Measurements from ENCODE around the gene DTD2. TPM values are rescaled to one million over a fixed set of nuclear protein-coding genes. Genes with fewer than 3 reads are reported as not detected.

DTD2 gene
- total RNA-seq, 1 experiment from 2014 or later, result 36.8 TPM

GRCh38 chr14:31480156-31480555 is 22.9 kb upstream of the DTD2 start:
- DNase-seq (no peak), ATAC-seq (no peak)
- H3K79me2 ChIP-seq (ENCODE audit: low read length), result no peaks in the 10 kb centered on the region
- intact Hi-C loops (cut with micrococcal nuclease), result no loop called here
- ChIA-PET POLR2A (ENCODE audit: unreplicated experiment) (no interaction called here), CTCF (no interaction called here)
- H3K9ac ChIP-seq (ENCODE audit: low read length), result no peak overlapping the region
- BruUV-seq (replicated peaks), result no TSS peak
- no peak for TF ChIP-seq EZH2 (IDR thresholded peaks at IDR 0.05; ENCODE audit: low read length, unreplicated experiment)
- TF ChIP-seq EZH2phosphoT487 (IDR thresholded peaks at IDR 0.05; ENCODE audit: borderline replicate concordance, low read length), result no peak
- TF ChIP-seq CTCF (conservative IDR thresholded peaks at IDR 0.05; ENCODE audit: low read depth, low read length), result no peak
- H3K9me3 ChIP-seq (ENCODE audit: low read length), result no peaks in the 10 kb centered on the region
- H3K9me2 ChIP-seq (replicated peaks; ENCODE audit: low read length), result no peaks in the 10 kb centered on the region
- no peaks in the 10 kb centered on the region for H4K20me1 ChIP-seq (ENCODE audit: low read length)
- no peak overlapping the region for H3K4me2 ChIP-seq (ENCODE audit: low read length)
- 0 out of 2 replicates have a peak, but pooled peaks cover 4% of the 10 kb centered on the region for H3K27me3 ChIP-seq (ENCODE audit: low read length)
- no peaks in the 10 kb centered on the region for H3K36me3 ChIP-seq (ENCODE audit: low read depth, low read length)
- no peak overlapping the region for H3K4me3 ChIP-seq (ENCODE audit: low read length)
- H3K4me1 ChIP-seq (ENCODE audit: insufficient read depth, low read length), result no peaks in the 10 kb centered on the region
- no peak overlapping the region for H3K27ac ChIP-seq (ENCODE audit: low read length)
- no peak overlapping the region for H2AFZ ChIP-seq (ENCODE audit: low read length)
- H3F3A ChIP-seq (ENCODE audit: low read length, unreplicated experiment), result no peaks in the 10 kb centered on the region

- Histone ChIP-seq H3K27ac (ENCODE audit: low read length) (no peak overlapping the region), H3K4me3 (ENCODE audit: low read length) (no peak overlapping the region), H3K27me3 (ENCODE audit: low read length) (0 out of 2 replicates have a peak, but pooled peaks cover 4% of the 10 kb centered on the region), H3K36me3 (ENCODE audit: low read depth, low read length) (no peaks in the 10 kb centered on the region), H3F3A (ENCODE audit: low read length, unreplicated experiment) (no peaks in the 10 kb centered on the region), H3K9ac (ENCODE audit: low read length) (no peak overlapping the region), H2AFZ (ENCODE audit: low read length) (no peak overlapping the region), H3K9me2 (replicated peaks; ENCODE audit: low read length) (no peaks in the 10 kb centered on the region), H3K4me2 (ENCODE audit: low read length) (no peak overlapping the region), H3K9me3 (ENCODE audit: low read length) (no peaks in the 10 kb centered on the region), H3K79me2 (ENCODE audit: low read length) (no peaks in the 10 kb centered on the region), H4K20me1 (ENCODE audit: low read length) (no peaks in the 10 kb centered on the region), H3K4me1 (ENCODE audit: insufficient read depth, low read length) (no peaks in the 10 kb centered on the region)
- intact Hi-C loops (cut with micrococcal nuclease), result no loop called here
- ATAC-seq, result no peak
- CTCF ChIA-PET, result no interaction called here
- BruUV-seq (replicated peaks), result no TSS peak
- POLR2A ChIA-PET (ENCODE audit: unreplicated experiment), result interaction anchor here (0.6 to 0.7 kb wide), 2 partner anchors 805 to 995 kb away, joined by 5 read pairs; no protein-coding TSS in a partner anchor
- TF ChIP-seq CTCF (conservative IDR thresholded peaks at IDR 0.05; ENCODE audit: low read depth, low read length) (no peak), EZH2phosphoT487 (IDR thresholded peaks at IDR 0.05; ENCODE audit: borderline replicate concordance, low read length) (no peak), EZH2 (IDR thresholded peaks at IDR 0.05; ENCODE audit: low read length, unreplicated experiment) (no peak)
- no peak for DNase-seq
These were observed 21.7 kb upstream of the DTD2 start for GRCh38 chr14:31479027-31479426.

GRCh38 chr14:31477248-31477647 is 19.9 kb upstream of the DTD2 start:
- BruUV-seq (replicated peaks), result no TSS peak
- ChIA-PET CTCF (no interaction called here), POLR2A (ENCODE audit: unreplicated experiment) (no interaction called here)
- Histone ChIP-seq H3K9ac (ENCODE audit: low read length) (no peak overlapping the region), H3K79me2 (ENCODE audit: low read length) (no peaks in the 10 kb centered on the region), H3K4me1 (ENCODE audit: insufficient read depth, low read length) (no peaks in the 10 kb centered on the region), H3K9me2 (replicated peaks; ENCODE audit: low read length) (no peaks in the 10 kb centered on the region), H3K9me3 (ENCODE audit: low read length) (no peaks in the 10 kb centered on the region), H3K27me3 (ENCODE audit: low read length) (0 out of 2 replicates have a peak, but pooled peaks cover 4% of the 10 kb centered on the region), H4K20me1 (ENCODE audit: low read length) (no peaks in the 10 kb centered on the region), H2AFZ (ENCODE audit: low read length) (no peak overlapping the region), H3K4me3 (ENCODE audit: low read length) (no peak overlapping the region), H3F3A (ENCODE audit: low read length, unreplicated experiment) (no peaks in the 10 kb centered on the region), H3K27ac (ENCODE audit: low read length) (no peak overlapping the region), H3K36me3 (ENCODE audit: low read depth, low read length) (no peaks in the 10 kb centered on the region), H3K4me2 (ENCODE audit: low read length) (no peak overlapping the region)
- DNase-seq, result no peak
- intact Hi-C loops (cut with micrococcal nuclease), result no loop called here
- TF ChIP-seq EZH2 (IDR thresholded peaks at IDR 0.05; ENCODE audit: low read length, unreplicated experiment) (no peak), EZH2phosphoT487 (IDR thresholded peaks at IDR 0.05; ENCODE audit: borderline replicate concordance, low read length) (no peak), CTCF (conservative IDR thresholded peaks at IDR 0.05; ENCODE audit: low read depth, low read length) (no peak)
- ATAC-seq, result no peak
